Trophoblast cell (in vitro differentiated cells and primary cell): ENCODE measurements around the gene CACNA1H.
"Not testable (repeated sequence)": the region's sequence is repeated elsewhere in the genome, so short reads cannot be mapped to it uniquely, and the experiment has no call there.

Experiments used
- DNase-seq, 2 donors: peaks; one replicate each; pipeline ENCODE4 v3.0.0-alpha.2; 2016
- H2AFZ ChIP-seq: 2 replicates; pipeline ENCODE4 v1.6.1; 2013; ENCODE audit warnings: low read length, moderate library complexity, mild to moderate bottlenecking; ENCODE audit not compliant: insufficient read depth, poor library complexity
- H2AK5ac ChIP-seq: 2 replicates; pipeline ENCODE4 v1.6.1; 2013; ENCODE audit warnings: mild to moderate bottlenecking, low read length
- H2BK120ac ChIP-seq: 2 replicates; pipeline ENCODE4 v1.6.1; 2013; ENCODE audit warnings: low read length, mild to moderate bottlenecking, moderate library complexity; ENCODE audit not compliant: insufficient read depth, poor library complexity
- H2BK12ac ChIP-seq: 2 replicates; pipeline ENCODE4 v1.6.1; 2013; ENCODE audit warnings: mild to moderate bottlenecking, low read length, moderate library complexity
- H2BK5ac ChIP-seq: 2 replicates; pipeline ENCODE4 v1.6.1; 2013; ENCODE audit warnings: low read length, low read depth, moderate library complexity, mild to moderate bottlenecking; ENCODE audit not compliant: poor library complexity
- H3K14ac ChIP-seq: 2 replicates; pipeline ENCODE4 v1.6.1; 2013; ENCODE audit warnings: mild to moderate bottlenecking, low read length
- H3K18ac ChIP-seq: 2 replicates; pipeline ENCODE4 v1.6.1; 2013; ENCODE audit warnings: mild to moderate bottlenecking, low read length
- H3K23ac ChIP-seq: 2 replicates; pipeline ENCODE4 v1.6.1; 2013; ENCODE audit warnings: low read length
- H3K27ac ChIP-seq: 2 replicates; pipeline ENCODE4 v1.5.1; 2013; ENCODE audit warnings: low read depth, mild to moderate bottlenecking, inconsistent platforms, low read length, moderate library complexity
- H3K27me3 ChIP-seq: 2 replicates; pipeline ENCODE4 v1.6.1; 2013; ENCODE audit warnings: inconsistent platforms, mild to moderate bottlenecking, low read length, moderate library complexity; ENCODE audit not compliant: insufficient read depth
- H3K36me3 ChIP-seq, 2 experiments: 1 replicate in 1 of 2; 2 replicates in 1 of 2; pipeline ENCODE4 v1.6.1; 2013; ENCODE audit warnings: low read length in 2 of 2, mild to moderate bottlenecking in 2 of 2, moderate library complexity in 1 of 2; ENCODE audit not compliant: insufficient read depth in 2 of 2, control insufficient read depth in 1 of 2
- H3K4ac ChIP-seq: 2 replicates; pipeline ENCODE4 v1.6.1; 2013; ENCODE audit warnings: low read depth, mild to moderate bottlenecking, low read length, moderate library complexity
- H3K4me1 ChIP-seq, 2 experiments: 1 replicate in 1 of 2; 2 replicates in 1 of 2; pipeline ENCODE4 v1.6.1; 2013; ENCODE audit warnings: low read length in 2 of 2, mild to moderate bottlenecking in 2 of 2, moderate library complexity in 1 of 2; ENCODE audit not compliant: insufficient read depth in 2 of 2, control insufficient read depth in 1 of 2
- H3K4me2 ChIP-seq: 2 replicates; pipeline ENCODE4 v1.6.1; 2013; ENCODE audit warnings: inconsistent platforms, mild to moderate bottlenecking, low read length, moderate library complexity
- H3K4me3 ChIP-seq: 2 replicates; pipeline ENCODE4 v1.5.1; 2013; ENCODE audit warnings: mild to moderate bottlenecking, low read depth, low read length, inconsistent platforms
- H3K79me1 ChIP-seq: one replicate; pipeline ENCODE4 v1.6.1; 2013; ENCODE audit warnings: low read length
- H3K79me2 ChIP-seq: 2 replicates; pipeline ENCODE4 v1.6.1; 2013; ENCODE audit warnings: low read length, mild to moderate bottlenecking; ENCODE audit not compliant: control insufficient read depth, insufficient read depth, poor library complexity
- H3K9ac ChIP-seq: 2 replicates; pipeline ENCODE4 v1.6.1; 2013; ENCODE audit warnings: mild to moderate bottlenecking, low read length
- H3K9me3 ChIP-seq: 2 replicates; pipeline ENCODE4 v1.6.1; 2013; ENCODE audit warnings: low read depth, mild to moderate bottlenecking, control low read depth, inconsistent platforms, low read length; ENCODE audit not compliant: insufficient read depth
- H4K12ac ChIP-seq: 2 replicates; pipeline ENCODE4 v1.6.1; 2013; ENCODE audit warnings: low read depth, mild to moderate bottlenecking, low read length, moderate library complexity
- H4K8ac ChIP-seq: 2 replicates; pipeline ENCODE4 v1.6.1; 2013; ENCODE audit warnings: low read depth, mild to moderate bottlenecking, low read length, moderate library complexity
- H4K91ac ChIP-seq: one replicate; pipeline ENCODE4 v1.6.1; 2013; ENCODE audit warnings: low read depth, mild to moderate bottlenecking, low read length, moderate library complexity
- WGBS: extraction: QIAGEN DNeasy Blood & Tissue Kit; methylation state at CpG from one replicate; pipeline ENCODE4 v1.1.7; 2013; ENCODE audit warnings: missing lambda C conversion rate; ENCODE audit not compliant: insufficient read length, insufficient coverage; ENCODE audit errors: extremely low coverage; 5-methylcytosine and 5-hydroxymethylcytosine counted together

CACNA1H gene

GRCh38 chr16:1189455-1189854 is 36.5 kb downstream of the CACNA1H start:
- peaks cover 2 to 3% of the 10 kb centered on the region in 2 experiments for H3K4me1 ChIP-seq
- H2AK5ac ChIP-seq = no peak overlapping the region
- H3K36me3 ChIP-seq = no peaks in the 10 kb centered on the region
- no peak overlapping the region for H3K4ac ChIP-seq
- no peak overlapping the region for H3K27ac ChIP-seq
- no peaks in the 10 kb centered on the region for H3K79me2 ChIP-seq
- H3K27me3 ChIP-seq = no peaks in the 10 kb centered on the region
- H3K18ac ChIP-seq = no peak overlapping the region
- no peak overlapping the region for H2BK120ac ChIP-seq
- no peak overlapping the region for H3K23ac ChIP-seq
- H2AFZ ChIP-seq = no peak overlapping the region
- no peak overlapping the region for H2BK12ac ChIP-seq
- H2BK5ac ChIP-seq = no peak overlapping the region
- no peak for DNase-seq
- no peak overlapping the region for H4K8ac ChIP-seq
- peaks cover 2% of the 10 kb centered on the region for H3K79me1 ChIP-seq
- no peak overlapping the region for H4K12ac ChIP-seq
- no peak overlapping the region for H3K4me2 ChIP-seq
- WGBS = no CpG with 5 or more reads among the region's 7 CpGs
- H3K9me3 ChIP-seq = peaks cover 1% of the 10 kb centered on the region
- H3K4me3 ChIP-seq = no peak overlapping the region
- H3K9ac ChIP-seq = no peak overlapping the region
- H4K91ac ChIP-seq = no peak overlapping the region
- no peak overlapping the region for H3K14ac ChIP-seq

GRCh38 chr16:1190789-1191188 is 37.9 kb downstream of the CACNA1H start:
- H3K27ac ChIP-seq = peak overlapping the region; percentile 27
- no CpG with 5 or more reads among the region's 11 CpGs for WGBS
- H3K27me3 ChIP-seq, H3K9me3 ChIP-seq, H3K4me2 ChIP-seq, H2BK120ac ChIP-seq, H3K14ac ChIP-seq, H3K79me2 ChIP-seq, H2AK5ac ChIP-seq, H3K4ac ChIP-seq, H3K23ac ChIP-seq, H4K91ac ChIP-seq, H2BK5ac ChIP-seq, H3K36me3 ChIP-seq, H3K4me3 ChIP-seq, H3K9ac ChIP-seq, H4K12ac ChIP-seq, H4K8ac ChIP-seq, H2BK12ac ChIP-seq, H3K79me1 ChIP-seq, H3K18ac ChIP-seq, H2AFZ ChIP-seq, H3K4me1 ChIP-seq: not testable (repeated sequence)
- peak; percentile 23 to 60 for DNase-seq

GRCh38 chr16:1192384-1193073 is 39.6 kb downstream of the CACNA1H start:
- no peak overlapping the region for H2BK12ac ChIP-seq
- no peak overlapping the region for H4K12ac ChIP-seq
- no peak overlapping the region for H2BK120ac ChIP-seq
- peaks cover 2 to 3% of the 10 kb centered on the region in 2 experiments for H3K4me1 ChIP-seq
- no CpG with 5 or more reads among the region's 9 CpGs for WGBS
- no peak overlapping the region for H3K18ac ChIP-seq
- no peaks in the 10 kb centered on the region for H3K36me3 ChIP-seq
- H2AK5ac ChIP-seq = no peak overlapping the region
- no peak overlapping the region for H2BK5ac ChIP-seq
- H3K27me3 ChIP-seq = no peaks in the 10 kb centered on the region
- no peak overlapping the region for H3K9ac ChIP-seq
- no peak overlapping the region for H3K27ac ChIP-seq
- DNase-seq = peak in 1 of 2 donors; percentile 26
- no peak overlapping the region for H2AFZ ChIP-seq
- peaks cover 1% of the 10 kb centered on the region for H3K9me3 ChIP-seq
- H3K4me3 ChIP-seq = no peak overlapping the region
- peaks cover 2% of the 10 kb centered on the region for H3K79me1 ChIP-seq
- H4K91ac ChIP-seq = no peak overlapping the region
- H3K4me2 ChIP-seq = no peak overlapping the region
- no peaks in the 10 kb centered on the region for H3K79me2 ChIP-seq
- H4K8ac ChIP-seq = no peak overlapping the region
- no peak overlapping the region for H3K14ac ChIP-seq
- H3K4ac ChIP-seq = no peak overlapping the region
- H3K23ac ChIP-seq = no peak overlapping the region

GRCh38 chr16:1193143-1193824 is 40.4 kb downstream of the CACNA1H start:
- Histone ChIP-seq H4K8ac (no peak overlapping the region), H4K91ac (no peak overlapping the region), H3K36me3 (no peaks in the 10 kb centered on the region), H2BK120ac (no peak overlapping the region), H3K4me2 (no peak overlapping the region), H3K18ac (no peak overlapping the region), H2BK12ac (no peak overlapping the region), H3K4me3 (no peak overlapping the region), H3K27me3 (no peaks in the 10 kb centered on the region), H3K4ac (no peak overlapping the region), H3K4me1 (peaks cover 2 to 3% of the 10 kb centered on the region in 2 experiments), H3K9ac (no peak overlapping the region), H2AFZ (no peak overlapping the region), H3K79me2 (no peaks in the 10 kb centered on the region), H3K79me1 (peaks cover 2% of the 10 kb centered on the region), H3K14ac (no peak overlapping the region), H3K9me3 (peaks cover 5% of the 10 kb centered on the region), H2AK5ac (no peak overlapping the region), H4K12ac (no peak overlapping the region), H3K27ac (no peak overlapping the region), H3K23ac (no peak overlapping the region), H2BK5ac (no peak overlapping the region)
- DNase-seq = peak in 1 of 2 donors; percentile 31
- no CpG with 5 or more reads among the region's 30 CpGs for WGBS
